H1 (cell line): ENCODE results near the gene SLX4IP. TPM values are rescaled to one million over a fixed set of nuclear protein-coding genes. Genes with fewer than 3 reads are reported as not detected.

Experiments used
- CREB1 ChIP-seq: IDR thresholded peaks from 2 replicates; pipeline ENCODE4 v1.6.1; 2012; ENCODE audit warnings: inconsistent platforms
- KDM1A ChIP-seq: fragments of 200-600, 300-600 bp; sonication (generic); IDR thresholded peaks from 2 replicates; pipeline ENCODE4 v1.7.1; 2016; ENCODE audit warnings: mild to moderate bottlenecking, low read length, borderline replicate concordance
- RNF2 ChIP-seq: fragments of 200-900, 300-1000 bp; sonication (generic); IDR thresholded peaks from 2 replicates; pipeline ENCODE4 v1.7.1; 2016; ENCODE audit warnings: borderline replicate concordance, low read depth, mild to moderate bottlenecking, antibody characterized with exemption, low read length; ENCODE audit not compliant: poor library complexity, severe bottlenecking; ENCODE audit errors: missing control alignments
- polyA plus RNA-seq, 7 experiments: library from polyadenylated mRNA; depleted of rRNA in 3 of 7; stranded (reverse) in 5 of 7; unstranded in 2 of 7; fragments of >200 nt in 5 of 7; fragments of 200-250 nt in 2 of 7; gene quantifications; 1 replicate in 5 of 7; 2 replicates in 1 of 7; 4 replicates in 1 of 7; pipeline versions ENCODE4 v1.2.1 to v1.2.3, GENCODE V29; 2011 to 2013; ENCODE audit warnings: missing spikeins in 2 of 7, mixed read lengths in 2 of 7
- total RNA-seq: library from RNA; stranded (reverse); fragmentation: NEBNext Ultra II Directional; extraction: Animal tissue kit (Norgen Biotek cat#: 25700); gene quantifications from 2 replicates; pipeline ENCODE4 v1.2.1, GENCODE V29; 2021
- TF ChIP-seq, protein P1 (sequence below): IDR thresholded peaks from 2 replicates; pipeline ENCODE4 v1.6.1; 2012; ENCODE audit warnings: inconsistent platforms

The SLX4IP gene
- total and polyA plus RNA-seq, 2 of the 8 experiments (the other 6 are each of a cell fraction or from before 2014, with no cell fraction given): 2.4 to 8.7 TPM

DNA sequence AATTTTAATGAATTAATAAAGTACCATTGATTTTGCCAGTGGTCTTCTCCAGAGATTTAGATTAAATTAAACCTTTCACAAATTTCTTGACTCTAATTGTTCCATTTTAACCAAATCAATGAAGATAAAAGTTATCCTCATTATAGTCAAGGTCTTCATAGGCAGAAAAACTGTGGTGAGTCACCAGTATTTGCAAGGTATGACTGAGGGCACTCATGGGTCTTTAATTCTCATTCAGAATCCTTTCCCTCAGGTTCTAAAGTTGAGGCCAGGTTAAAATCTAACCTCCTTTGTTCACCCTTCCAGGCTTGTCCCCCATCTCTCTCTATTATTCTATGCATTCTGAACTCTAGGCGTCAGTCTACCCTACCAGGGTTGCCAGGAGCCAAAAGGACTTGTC lies 144.8 kb downstream of the SLX4IP start (continued):
- TF ChIP-seq, protein P1, sequence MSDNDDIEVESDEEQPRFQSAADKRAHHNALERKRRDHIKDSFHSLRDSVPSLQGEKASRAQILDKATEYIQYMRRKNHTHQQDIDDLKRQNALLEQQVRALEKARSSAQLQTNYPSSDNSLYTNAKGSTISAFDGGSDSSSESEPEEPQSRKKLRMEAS: no peak
- no peak for TF ChIP-seq KDM1A
- TF ChIP-seq RNF2: no peak
- no peak for TF ChIP-seq CREB1
